Measurements from ENCODE around the gene ARHGAP33.

The ARHGAP33 gene

GRCh38 chr19:35784503-35785338 is 9.4 kb downstream of the ARHGAP33 start:
- DNase-seq (ENCODE audit: low read depth) = no peak
- no peak for TF ChIP-seq CTCF (conservative IDR thresholded peaks at IDR 0.05; ENCODE audit: low read depth, low read length)
- no peak overlapping the region for H3K4me3 ChIP-seq (ENCODE audit: low read length)

- DNase-seq (ENCODE audit: low read depth) = no peak
- no peak for TF ChIP-seq CTCF (conservative IDR thresholded peaks at IDR 0.05; ENCODE audit: low read depth, low read length)
Measured at GRCh38 chr19:35785339-35785627, 9.9 kb downstream of the ARHGAP33 start.

GRCh38 chr19:35786299-35787160 is 11.2 kb downstream of the ARHGAP33 start:
- no peak overlapping the region for H3K4me3 ChIP-seq (ENCODE audit: low read length)
- no peak for DNase-seq (ENCODE audit: low read depth)
- TF ChIP-seq CTCF (conservative IDR thresholded peaks at IDR 0.05; ENCODE audit: low read depth, low read length) = no peak

More at GRCh38 chr19:35785339-35785627, 9.9 kb downstream of the ARHGAP33 start:
- no peak overlapping the region for H3K4me3 ChIP-seq (ENCODE audit: low read length)

GRCh38 chr19:35787227-35787799 is 11.9 kb downstream of the ARHGAP33 start:
- no peak for TF ChIP-seq CTCF (conservative IDR thresholded peaks at IDR 0.05; ENCODE audit: low read depth, low read length)
- DNase-seq (ENCODE audit: low read depth) = no peak
- no peak overlapping the region for H3K4me3 ChIP-seq (ENCODE audit: low read length)

GRCh38 chr19:35788205-35788960 is 13.0 kb downstream of the ARHGAP33 start:
- TF ChIP-seq CTCF (conservative IDR thresholded peaks at IDR 0.05; ENCODE audit: low read depth, low read length) = no peak
- DNase-seq (ENCODE audit: low read depth) = no peak
- no peak overlapping the region for H3K4me3 ChIP-seq (ENCODE audit: low read length)

GRCh38 chr19:35789195-35789977 is 14.0 kb downstream of the ARHGAP33 start:
- TF ChIP-seq CTCF (conservative IDR thresholded peaks at IDR 0.05; ENCODE audit: low read depth, low read length) = no peak
- H3K4me3 ChIP-seq (ENCODE audit: low read length) = no peak overlapping the region

More at GRCh38 chr19:35789195-35789977, 14.0 kb downstream of the ARHGAP33 start:
- no peak for DNase-seq (ENCODE audit: low read depth)

Measured in retinal pigment epithelial cell (primary cell).